GM12865 (cell line): ENCODE results near the gene SCNN1A.

Source experiments
- DNase-seq: peaks from one replicate; pipeline ENCODE4 v3.0.0; 2010; ENCODE audit warnings: low read depth
- H3K4me3 ChIP-seq: 2 replicates; pipeline ENCODE4 v1.5.1; 2011; ENCODE audit warnings: mild to moderate bottlenecking, low read depth, low read length, control low read depth
- TF ChIP-seq, protein P1 (sequence below): IDR thresholded peaks from 2 replicates; pipeline ENCODE4 v1.5.1; 2011; ENCODE audit warnings: low read length, control low read depth, low read depth, inconsistent platforms; ENCODE audit not compliant: insufficient read depth; ENCODE audit errors: missing control alignments

Gene SCNN1A

GRCh38 chr12:6310771-6311610, 64.4 kb downstream of the SCNN1A start:
- H3K4me3 ChIP-seq: no peak overlapping the region
- TF ChIP-seq, protein P1, sequence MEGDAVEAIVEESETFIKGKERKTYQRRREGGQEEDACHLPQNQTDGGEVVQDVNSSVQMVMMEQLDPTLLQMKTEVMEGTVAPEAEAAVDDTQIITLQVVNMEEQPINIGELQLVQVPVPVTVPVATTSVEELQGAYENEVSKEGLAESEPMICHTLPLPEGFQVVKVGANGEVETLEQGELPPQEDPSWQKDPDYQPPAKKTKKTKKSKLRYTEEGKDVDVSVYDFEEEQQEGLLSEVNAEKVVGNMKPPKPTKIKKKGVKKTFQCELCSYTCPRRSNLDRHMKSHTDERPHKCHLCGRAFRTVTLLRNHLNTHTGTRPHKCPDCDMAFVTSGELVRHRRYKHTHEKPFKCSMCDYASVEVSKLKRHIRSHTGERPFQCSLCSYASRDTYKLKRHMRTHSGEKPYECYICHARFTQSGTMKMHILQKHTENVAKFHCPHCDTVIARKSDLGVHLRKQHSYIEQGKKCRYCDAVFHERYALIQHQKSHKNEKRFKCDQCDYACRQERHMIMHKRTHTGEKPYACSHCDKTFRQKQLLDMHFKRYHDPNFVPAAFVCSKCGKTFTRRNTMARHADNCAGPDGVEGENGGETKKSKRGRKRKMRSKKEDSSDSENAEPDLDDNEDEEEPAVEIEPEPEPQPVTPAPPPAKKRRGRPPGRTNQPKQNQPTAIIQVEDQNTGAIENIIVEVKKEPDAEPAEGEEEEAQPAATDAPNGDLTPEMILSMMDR: no peak
- DNase-seq: no peak

DNA sequence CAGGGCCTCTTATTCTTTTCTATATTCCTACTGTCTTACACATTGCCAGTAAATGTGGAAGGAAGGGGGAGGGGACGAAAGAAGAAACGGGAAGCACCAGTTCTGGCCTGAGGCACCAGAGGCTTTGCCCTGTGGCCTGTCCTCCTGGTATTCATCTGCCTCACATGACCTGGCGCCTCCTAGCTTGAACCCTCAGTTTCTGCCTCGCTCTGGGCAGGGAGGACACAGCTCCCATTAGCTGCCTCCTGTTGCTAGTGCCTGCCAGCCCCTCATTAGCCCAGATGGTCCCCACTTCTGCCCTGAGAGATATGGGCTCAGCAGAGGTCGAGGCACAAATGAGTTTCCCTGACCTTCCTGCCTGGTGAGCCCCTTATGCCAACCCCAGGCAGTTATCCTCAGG, 67.8 kb downstream of the SCNN1A start:
- H3K4me3 ChIP-seq: no peak overlapping the region
- DNase-seq: no peak
- TF ChIP-seq, protein P1: no peak

- no peak for DNase-seq
- H3K4me3 ChIP-seq: no peak overlapping the region
- TF ChIP-seq, protein P1: no peak
Observed at GRCh38 chr12:6306599-6307220, 68.7 kb downstream of the SCNN1A start.

DNA sequence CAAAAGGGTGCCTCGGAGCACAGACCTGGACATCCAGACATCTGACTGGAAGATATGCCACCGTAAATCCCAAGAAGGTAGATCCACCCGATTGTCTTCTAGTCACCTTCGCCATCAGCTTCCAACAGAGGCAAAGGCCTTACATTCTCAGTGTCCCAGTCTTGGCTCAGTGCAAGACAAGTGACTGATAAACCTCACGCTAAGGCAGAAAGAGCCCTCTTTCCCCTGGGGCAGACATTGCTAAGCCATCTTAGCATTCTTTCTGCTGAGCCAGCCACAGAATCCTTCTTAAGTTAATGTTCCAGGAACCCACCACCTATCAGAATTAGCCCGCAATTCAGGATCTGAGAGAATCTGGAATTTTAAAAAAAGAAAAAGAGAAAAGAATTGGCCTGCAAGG, 69.2 kb downstream of the SCNN1A start:
- TF ChIP-seq, protein P1: no peak
- no peak for DNase-seq
- H3K4me3 ChIP-seq: no peak overlapping the region

DNA sequence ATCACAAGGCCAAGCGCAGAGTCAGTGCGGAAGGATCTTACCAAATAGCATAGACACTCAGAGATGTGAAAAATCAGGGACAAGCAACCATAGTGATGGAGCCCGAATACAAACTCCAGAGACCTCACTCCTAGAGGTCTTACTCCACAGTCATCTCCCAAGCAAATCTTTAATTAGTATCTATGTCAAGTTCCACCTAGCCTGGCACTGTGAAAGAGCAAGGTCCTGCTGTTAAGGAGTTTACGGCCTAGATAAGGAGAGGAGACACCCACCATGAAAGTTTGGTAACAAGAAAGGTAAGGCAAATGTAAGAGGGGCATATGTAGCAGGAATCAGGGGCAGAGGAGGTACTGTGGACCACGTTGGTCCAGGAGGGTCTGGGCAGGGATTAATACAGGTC, 72.3 kb downstream of the SCNN1A start:
- no peak for DNase-seq
- no peak overlapping the region for H3K4me3 ChIP-seq
- TF ChIP-seq, protein P1: no peak

DNA sequence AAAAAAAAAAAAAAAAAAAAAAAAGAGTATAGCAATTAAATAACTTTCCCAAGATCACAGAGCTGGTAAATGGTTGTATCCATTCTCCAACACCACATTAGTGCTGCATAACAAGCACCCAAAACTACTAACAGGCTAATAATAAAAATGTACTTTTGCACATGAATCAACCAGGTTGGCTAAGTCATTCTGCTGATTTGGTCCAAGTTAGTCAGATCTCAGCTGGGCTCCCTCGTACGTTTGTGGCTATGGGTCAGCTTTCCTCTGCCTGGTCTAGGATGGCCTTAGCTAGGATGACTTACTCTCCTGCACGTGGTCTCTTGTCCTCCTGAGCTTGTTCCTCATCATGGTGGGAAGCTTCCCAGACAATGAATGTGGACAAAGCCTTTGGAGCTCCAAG, 72.7 kb downstream of the SCNN1A start:
- TF ChIP-seq, protein P1: no peak
- DNase-seq: no peak
- H3K4me3 ChIP-seq: no peak overlapping the region
